HG03432 (cell line): ENCODE results near the gene TMEM200B.
"Not testable (repeated sequence)": the region's sequence is repeated elsewhere in the genome, so short reads cannot be mapped to it uniquely, and the experiment has no call there.

ENCODE experiments used
- ATAC-seq: cut with Tn5 transposase; IDR thresholded peaks from one replicate; pipeline ENCODE4 v1.9.1; 2021; ENCODE audit warnings: mild to moderate bottlenecking, moderate library complexity; ENCODE audit not compliant: unreplicated experiment

Gene TMEM200B

GRCh38 chr1:29123887-29124365 is at the start of gene TMEM200B:
Gene TMEM200B, minus strand, starts transcription at chr1:29123903. Its CDS starts 2,075 bp downstream, at chr1:29121828.
- no peak for ATAC-seq

DNA sequence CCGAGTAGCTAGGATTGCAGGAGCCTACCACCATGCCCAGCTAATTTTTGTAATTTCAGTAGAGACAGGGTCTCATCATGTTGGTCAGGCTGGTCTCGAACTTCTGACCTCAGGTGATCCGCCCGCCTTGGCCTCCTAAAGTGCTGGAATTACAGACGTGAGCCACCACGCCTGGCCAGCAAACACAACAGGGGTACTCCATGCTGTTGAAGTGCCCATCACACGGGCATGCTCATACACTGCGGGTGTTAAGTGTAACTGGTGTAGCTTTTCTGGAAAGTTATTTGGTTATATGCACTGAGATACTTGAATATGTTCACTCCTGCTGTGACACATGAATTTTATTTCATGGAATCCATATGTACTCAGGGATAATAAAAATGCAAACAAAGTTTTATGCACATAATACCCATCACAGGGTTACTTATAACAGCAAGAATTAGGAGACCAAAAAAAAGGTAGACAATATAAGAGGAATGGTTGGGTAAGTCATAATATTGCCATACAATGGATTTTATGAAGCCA is 48.8 kb upstream of the TMEM200B start:
- no peak for ATAC-seq

- no peak for ATAC-seq
Measured at GRCh38 chr1:29171521-29171920, 47.8 kb upstream of the TMEM200B start.

DNA sequence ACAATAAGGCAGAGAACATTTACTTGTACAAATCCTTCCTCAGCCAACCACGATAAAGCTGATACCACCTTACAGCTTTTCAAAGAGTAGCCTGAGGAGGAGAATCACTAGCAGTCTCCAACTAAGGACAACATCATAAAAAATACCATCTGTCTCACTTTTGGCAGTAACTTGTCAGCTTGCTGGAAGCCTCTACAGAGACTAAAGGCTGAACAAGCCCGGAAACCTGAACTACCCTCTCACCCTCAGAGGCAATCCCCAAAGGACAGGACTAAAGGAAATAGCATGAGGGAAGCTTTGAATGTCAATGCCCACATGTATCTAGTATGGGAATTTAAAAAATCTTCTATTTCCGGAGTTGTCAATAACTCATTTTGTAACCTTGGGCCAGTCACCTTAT is 47.4 kb upstream of the TMEM200B start:
- ATAC-seq: no peak

DNA sequence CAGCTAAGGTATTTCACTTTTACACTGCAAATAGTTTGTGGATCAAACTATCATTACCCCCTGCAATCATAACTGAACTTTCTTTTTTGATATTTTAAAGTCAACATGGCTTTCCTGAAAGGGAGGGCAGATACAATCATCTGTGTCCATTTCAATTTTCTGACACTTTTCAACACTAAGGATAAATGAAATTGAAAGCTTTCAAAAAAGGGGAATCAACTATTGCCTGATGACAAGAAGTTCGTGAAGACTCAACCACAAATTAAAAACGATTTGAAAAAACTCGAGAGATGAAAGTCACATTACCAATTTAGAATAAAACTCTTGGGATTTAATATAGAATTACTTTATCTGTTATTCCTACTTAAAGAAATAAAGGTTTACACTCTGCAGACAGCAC is 46.3 kb upstream of the TMEM200B start:
- ATAC-seq: no peak

DNA sequence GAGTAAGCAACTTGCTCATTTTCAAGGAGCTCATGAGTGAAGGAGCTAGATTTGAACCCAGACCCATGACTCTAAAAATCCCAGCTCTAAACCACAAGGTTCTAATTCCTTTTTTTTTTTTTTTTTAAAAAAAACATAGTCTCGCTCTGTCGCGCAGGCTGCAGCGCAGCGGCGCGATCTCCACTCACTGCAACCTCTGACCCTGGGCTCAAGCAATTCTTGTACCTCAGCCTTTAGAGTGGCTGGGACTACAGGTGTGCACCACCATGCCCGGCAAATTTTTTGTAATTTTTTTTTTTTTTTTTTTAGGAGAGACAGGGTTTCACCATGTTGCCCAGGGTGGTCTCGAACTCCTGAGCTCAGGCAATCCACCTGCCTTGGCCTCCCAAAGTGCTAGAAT is 44.2 kb upstream of the TMEM200B start:
- ATAC-seq: no peak

DNA sequence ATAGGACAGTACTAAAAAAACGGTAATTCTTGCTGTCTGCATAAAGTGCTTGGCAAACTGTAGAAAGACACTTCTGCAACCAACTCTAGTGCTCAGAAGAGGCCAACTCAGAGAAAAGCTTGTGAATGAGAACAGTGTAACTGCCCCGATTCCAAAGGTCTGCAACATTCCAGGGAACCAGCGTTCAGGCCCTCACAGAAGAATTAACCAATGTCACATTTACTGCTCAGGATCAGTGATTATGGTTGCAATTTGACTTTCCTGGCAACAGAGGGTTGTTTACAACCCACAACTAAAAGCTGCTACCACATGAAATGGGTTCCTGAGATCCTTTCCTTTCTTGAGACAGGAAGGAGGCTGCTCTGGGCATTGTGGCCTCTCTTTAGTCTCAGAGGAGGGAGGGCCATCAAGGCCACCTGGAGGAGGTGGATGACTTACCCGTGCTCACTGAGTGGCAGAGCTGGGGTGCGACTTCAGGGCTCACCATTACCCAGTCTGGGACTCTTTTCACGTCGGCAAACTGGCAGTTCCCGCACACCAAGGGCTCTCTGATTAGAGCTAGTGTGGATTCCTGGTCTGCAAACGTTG is 42.7 kb upstream of the TMEM200B start:
- ATAC-seq: no peak

DNA sequence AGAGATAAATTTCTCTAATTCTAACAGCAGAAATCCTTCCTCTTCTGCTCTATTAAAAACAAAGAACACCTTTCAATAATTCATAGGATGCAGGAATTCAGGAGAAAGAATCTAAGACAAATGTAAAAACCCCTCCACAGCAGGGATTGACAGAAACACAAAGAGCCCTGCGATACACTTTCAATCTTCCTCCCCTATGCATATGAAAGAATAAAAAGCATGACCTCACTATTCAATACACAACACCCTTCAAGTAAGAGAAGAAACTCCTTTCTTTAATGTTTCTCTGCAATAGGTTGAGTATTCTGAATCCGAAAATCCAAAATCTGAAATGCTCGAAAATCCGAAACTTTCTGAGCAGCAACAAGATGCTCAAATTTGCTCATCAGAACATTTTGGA is 40.9 kb upstream of the TMEM200B start:
- no peak for ATAC-seq

GRCh38 chr1:29162476-29163138 is 38.9 kb upstream of the TMEM200B start:
- ATAC-seq: no peak

GRCh38 chr1:29162025-29162424 is 38.3 kb upstream of the TMEM200B start:
- no peak for ATAC-seq

GRCh38 chr1:29159773-29160172 is 36.1 kb upstream of the TMEM200B start:
- ATAC-seq: no peak

DNA sequence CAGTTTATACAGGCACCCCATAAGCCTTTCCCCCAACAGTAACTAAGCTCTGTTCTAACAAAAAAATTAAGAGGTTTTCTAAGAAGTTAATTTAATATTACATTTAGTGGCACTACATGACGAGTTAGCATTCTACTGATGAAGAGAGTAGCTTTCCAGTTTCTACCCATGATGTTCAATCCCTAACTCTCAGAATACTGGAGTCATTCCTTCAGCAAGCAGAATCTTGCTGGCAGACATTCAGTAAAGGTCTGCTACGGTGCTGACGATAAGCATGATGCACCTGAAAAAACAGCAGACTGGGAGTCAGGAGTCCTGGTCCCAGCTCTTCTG is 33.5 kb upstream of the TMEM200B start:
- no peak for ATAC-seq

GRCh38 chr1:29156543-29157268 is 33.0 kb upstream of the TMEM200B start:
- ATAC-seq: no peak

GRCh38 chr1:29152046-29152805 is 28.5 kb upstream of the TMEM200B start:
- ATAC-seq: no peak

GRCh38 chr1:29150346-29150745 is 26.6 kb upstream of the TMEM200B start:
- not testable (repeated sequence) for ATAC-seq

DNA sequence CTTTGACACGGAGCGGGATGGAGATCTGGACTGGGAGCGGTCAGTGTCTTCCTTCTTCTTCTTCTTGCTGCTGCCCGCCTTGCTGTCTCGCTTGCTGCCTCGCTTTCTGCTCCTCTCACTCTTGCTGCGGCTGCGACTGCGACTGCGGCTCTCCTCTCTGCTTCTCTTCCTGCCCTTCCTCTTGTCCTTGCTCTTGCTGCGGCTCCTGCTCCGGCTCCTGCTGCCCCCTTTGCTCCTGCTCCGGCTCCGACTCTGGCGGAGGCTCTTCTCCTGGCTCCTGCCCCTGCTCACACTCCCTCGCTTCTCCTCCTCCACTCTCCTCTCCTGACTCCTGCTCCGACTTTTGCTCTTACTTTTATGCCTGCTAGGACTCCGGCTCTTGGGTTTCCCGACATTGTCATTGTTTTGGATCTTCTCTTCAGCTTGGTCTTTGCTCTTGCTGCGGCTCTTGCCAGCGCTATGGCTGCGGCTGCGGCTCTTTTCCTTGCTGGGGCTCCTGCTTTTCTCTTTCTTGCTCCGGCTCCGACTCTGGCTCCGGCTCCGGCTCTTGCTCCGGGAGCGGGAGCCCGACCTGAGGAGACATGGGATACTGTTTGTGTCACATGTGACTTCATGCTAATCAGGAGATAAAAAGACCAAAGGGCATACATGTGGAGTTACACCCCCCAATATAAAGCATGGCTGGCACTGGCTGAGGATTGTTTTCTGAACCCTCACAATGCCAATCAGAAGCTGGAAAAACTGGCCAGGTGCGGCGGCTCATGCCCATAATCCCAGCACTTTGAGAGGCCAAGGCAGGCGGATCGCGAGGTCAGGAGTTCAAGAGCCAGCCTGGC is 25.2 kb upstream of the TMEM200B start:
- no peak for ATAC-seq

GRCh38 chr1:29145739-29146437 is 22.2 kb upstream of the TMEM200B start:
- no peak for ATAC-seq

GRCh38 chr1:29144178-29144577 is 20.5 kb upstream of the TMEM200B start:
- no peak for ATAC-seq

DNA sequence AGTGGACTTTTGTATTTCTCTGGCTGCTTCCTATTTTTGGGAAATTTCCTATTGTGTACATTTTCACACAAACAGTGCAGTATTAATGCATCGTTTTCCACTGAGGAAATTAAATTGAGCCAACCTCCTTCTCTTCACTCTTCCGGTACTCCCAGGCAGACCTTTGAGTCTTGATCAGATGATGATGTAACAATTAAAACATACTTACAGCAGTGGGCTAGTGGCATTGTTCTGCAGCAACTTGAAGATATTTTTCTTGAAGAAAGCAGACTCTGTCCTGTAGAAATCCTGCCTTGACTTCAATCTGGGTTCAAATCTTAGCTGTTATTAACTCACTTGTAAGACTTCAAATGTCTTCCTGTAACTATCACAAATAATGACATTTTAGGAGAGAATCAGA is 19.0 kb upstream of the TMEM200B start:
- no peak for ATAC-seq
